22Rv1 (cell line): ENCODE measurements around the gene C1orf56.

ENCODE experiments used
- ZFX ChIP-seq: fragments of 450-650 bp; IDR thresholded peaks from 2 replicates; pipeline ENCODE4 v1.6.1; 2017; ENCODE audit warnings: antibody characterized with exemption, borderline replicate concordance
- TF ChIP-seq, protein P1 (sequence below): fragments of 450-650 bp; IDR thresholded peaks from 2 replicates; pipeline ENCODE4 v1.5.1; 2017; ENCODE audit warnings: mild to moderate bottlenecking

DNA sequence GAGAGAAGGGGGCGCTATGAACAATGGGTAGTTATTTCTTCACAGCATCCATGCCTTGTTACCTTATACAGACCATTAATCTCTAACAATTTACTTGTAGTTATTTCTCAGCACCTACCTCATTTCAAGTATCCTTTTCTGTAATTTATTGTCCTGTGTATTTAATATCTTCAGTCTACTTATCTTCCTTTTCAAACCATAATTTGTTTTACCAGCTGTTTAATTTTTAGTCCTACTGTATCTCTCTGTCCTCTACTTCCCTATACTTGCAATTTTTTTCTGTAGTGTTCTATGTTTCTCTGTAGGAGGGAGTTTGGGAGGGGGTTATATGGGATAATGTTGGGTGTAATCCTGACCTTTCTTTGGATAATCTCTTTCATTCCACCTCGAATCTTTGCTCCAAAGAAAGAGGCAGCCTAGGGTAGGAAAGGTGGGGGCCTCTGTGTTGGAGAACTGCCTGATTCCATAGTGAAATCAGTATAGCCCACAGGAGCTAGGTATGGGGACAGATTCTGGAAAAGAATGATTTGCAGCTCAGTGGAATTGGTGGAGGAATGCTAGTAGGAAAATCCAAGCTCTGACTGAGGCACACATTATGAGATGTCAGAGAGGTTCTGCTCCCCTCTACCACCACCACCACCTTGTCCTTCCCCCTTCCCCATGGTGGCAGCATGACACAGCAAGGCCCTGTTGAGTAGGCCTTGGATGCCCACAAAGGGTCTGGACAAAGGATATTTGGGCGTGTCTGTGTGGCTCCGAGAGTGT is 13.3 kb downstream of the C1orf56 start:
- no peak for TF ChIP-seq ZFX
- TF ChIP-seq, protein P1, sequence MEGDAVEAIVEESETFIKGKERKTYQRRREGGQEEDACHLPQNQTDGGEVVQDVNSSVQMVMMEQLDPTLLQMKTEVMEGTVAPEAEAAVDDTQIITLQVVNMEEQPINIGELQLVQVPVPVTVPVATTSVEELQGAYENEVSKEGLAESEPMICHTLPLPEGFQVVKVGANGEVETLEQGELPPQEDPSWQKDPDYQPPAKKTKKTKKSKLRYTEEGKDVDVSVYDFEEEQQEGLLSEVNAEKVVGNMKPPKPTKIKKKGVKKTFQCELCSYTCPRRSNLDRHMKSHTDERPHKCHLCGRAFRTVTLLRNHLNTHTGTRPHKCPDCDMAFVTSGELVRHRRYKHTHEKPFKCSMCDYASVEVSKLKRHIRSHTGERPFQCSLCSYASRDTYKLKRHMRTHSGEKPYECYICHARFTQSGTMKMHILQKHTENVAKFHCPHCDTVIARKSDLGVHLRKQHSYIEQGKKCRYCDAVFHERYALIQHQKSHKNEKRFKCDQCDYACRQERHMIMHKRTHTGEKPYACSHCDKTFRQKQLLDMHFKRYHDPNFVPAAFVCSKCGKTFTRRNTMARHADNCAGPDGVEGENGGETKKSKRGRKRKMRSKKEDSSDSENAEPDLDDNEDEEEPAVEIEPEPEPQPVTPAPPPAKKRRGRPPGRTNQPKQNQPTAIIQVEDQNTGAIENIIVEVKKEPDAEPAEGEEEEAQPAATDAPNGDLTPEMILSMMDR = no peak
